Type B pancreatic cell (in vitro differentiated cells): ENCODE data around the gene IGDCC3. TPM values are rescaled to one million over a fixed set of nuclear protein-coding genes. Genes with fewer than 3 reads are reported as not detected.

Experiments
- DNase-seq: peaks from one replicate; pipeline ENCODE4 v3.0.0; 2021; ENCODE audit warnings: mixed read lengths; ENCODE audit not compliant: unreplicated experiment; ENCODE audit errors: extremely low spot score
- H3K27ac Mint-ChIP-seq: 2 replicates; pipeline ENCODE4 v1.8.0; 2021; ENCODE audit warnings: mild to moderate bottlenecking, mixed read lengths
- H3K27me3 Mint-ChIP-seq: 2 replicates; pipeline ENCODE4 v1.8.0; 2021; ENCODE audit warnings: mixed read lengths
- H3K36me3 Mint-ChIP-seq: 2 replicates; pipeline ENCODE4 v1.8.0; 2021; ENCODE audit warnings: mixed read lengths
- H3K4me1 Mint-ChIP-seq: one replicate; pipeline ENCODE4 v1.8.0; 2021; ENCODE audit warnings: mixed read lengths; ENCODE audit not compliant: unreplicated experiment
- H3K4me3 Mint-ChIP-seq: 2 replicates; pipeline ENCODE4 v1.8.0; 2021; ENCODE audit warnings: mild to moderate bottlenecking, mixed read lengths
- H3K9me3 Mint-ChIP-seq: 2 replicates; pipeline ENCODE4 v1.8.0; 2021; ENCODE audit warnings: mixed read lengths
- total RNA-seq: library from RNA; stranded (reverse); gene quantifications from 2 replicates; pipeline ENCODE4 v1.2.1, GENCODE V29; 2021; ENCODE audit warnings: low replicate concordance
- TF ChIP-seq, protein P1 (sequence below): fragments of 200-600 bp; sonication (generic); conservative IDR thresholded peaks from 2 replicates; pipeline ENCODE4 v1.5.0; 2021; ENCODE audit warnings: antibody characterized with exemption, mild to moderate bottlenecking

IGDCC3 gene
- total RNA-seq, 1 donor from 2014 or later: 169 TPM

DNA sequence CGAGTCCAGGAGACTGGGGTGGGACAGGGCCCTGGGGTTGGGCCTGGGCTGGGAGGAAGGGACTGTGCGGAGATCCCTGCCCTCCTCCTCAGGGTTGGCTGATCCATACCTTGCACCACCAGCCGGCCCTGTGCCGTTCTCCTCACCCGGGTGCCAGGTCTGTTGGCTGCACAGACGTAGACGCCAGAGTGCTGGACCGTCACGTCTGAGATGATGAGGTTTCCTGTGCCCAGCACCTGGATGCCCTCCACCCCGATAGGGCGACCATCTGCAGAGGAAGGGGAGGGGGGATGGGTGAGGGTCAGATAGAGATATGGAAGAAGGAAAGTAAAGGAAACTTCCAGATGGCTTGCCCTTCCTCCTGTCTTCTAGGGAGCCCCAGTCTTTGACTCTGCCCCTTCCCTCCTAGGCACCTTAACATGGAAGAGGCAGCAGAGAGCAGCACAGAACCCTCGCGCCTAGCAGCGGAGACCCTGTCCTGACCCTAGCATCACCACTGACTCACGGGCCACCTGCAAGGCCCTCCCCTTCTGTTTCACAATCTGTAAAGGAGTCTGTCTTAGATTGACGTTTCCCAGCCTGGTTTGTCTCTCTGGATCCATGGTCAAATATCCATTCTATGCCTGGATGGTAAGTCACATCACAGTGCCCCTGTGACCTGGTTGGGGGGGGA, 44.5 kb downstream of the IGDCC3 start:
- no peak for DNase-seq
- no peaks in the 10 kb centered on the region for H3K9me3 Mint-ChIP-seq
- no peaks in the 10 kb centered on the region for H3K36me3 Mint-ChIP-seq
- peaks cover 16% of the 10 kb centered on the region for H3K4me1 Mint-ChIP-seq
- H3K27ac Mint-ChIP-seq: peak overlapping the region; percentile 9
- TF ChIP-seq, protein P1, sequence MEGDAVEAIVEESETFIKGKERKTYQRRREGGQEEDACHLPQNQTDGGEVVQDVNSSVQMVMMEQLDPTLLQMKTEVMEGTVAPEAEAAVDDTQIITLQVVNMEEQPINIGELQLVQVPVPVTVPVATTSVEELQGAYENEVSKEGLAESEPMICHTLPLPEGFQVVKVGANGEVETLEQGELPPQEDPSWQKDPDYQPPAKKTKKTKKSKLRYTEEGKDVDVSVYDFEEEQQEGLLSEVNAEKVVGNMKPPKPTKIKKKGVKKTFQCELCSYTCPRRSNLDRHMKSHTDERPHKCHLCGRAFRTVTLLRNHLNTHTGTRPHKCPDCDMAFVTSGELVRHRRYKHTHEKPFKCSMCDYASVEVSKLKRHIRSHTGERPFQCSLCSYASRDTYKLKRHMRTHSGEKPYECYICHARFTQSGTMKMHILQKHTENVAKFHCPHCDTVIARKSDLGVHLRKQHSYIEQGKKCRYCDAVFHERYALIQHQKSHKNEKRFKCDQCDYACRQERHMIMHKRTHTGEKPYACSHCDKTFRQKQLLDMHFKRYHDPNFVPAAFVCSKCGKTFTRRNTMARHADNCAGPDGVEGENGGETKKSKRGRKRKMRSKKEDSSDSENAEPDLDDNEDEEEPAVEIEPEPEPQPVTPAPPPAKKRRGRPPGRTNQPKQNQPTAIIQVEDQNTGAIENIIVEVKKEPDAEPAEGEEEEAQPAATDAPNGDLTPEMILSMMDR: no peak
- H3K27me3 Mint-ChIP-seq: no peaks in the 10 kb centered on the region
- no peak overlapping the region for H3K4me3 Mint-ChIP-seq

DNA sequence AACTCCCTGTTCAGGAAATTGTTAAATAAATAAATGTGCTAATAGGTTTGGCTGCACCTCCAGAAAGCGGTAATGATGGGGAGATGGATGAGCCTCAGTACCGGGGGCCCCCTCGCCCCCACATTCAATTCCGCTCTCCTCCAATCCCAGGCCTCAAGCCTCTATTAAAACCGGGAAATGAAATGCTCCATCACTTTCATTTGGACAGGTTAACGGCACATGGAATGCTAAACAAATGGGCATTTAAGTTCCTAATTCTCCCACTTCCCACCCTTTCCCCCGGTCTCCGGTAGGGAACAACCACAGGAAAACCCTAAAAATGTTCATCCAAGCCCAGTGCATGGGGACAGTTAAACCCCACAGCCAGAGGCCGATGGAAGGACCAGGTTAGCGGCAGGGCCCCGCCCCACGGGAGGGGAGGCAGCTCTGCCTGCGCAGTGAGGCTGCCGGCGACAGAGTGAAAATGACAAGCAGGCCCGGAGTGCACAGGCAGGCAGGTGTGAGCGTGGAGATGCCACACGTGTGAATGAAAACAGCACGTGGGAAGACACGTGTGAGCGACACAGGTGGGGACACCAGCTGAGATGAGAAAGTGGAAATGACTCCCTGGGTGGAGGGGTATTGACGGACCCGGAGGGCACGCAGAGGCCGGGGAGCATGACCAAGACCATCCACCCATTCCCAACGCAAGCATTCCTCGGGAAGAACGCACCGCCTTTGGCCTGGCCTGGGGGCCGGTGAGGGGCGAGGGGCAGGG, 45.2 kb downstream of the IGDCC3 start:
- Mint-ChIP-seq H3K27me3 (no peaks in the 10 kb centered on the region), H3K27ac (no peak overlapping the region), H3K4me1 (peaks cover 20% of the 10 kb centered on the region), H3K4me3 (no peak overlapping the region), H3K9me3 (no peaks in the 10 kb centered on the region), H3K36me3 (peaks cover 4% of the 10 kb centered on the region)
- no peak for DNase-seq
- TF ChIP-seq, protein P1: no peak

DNA sequence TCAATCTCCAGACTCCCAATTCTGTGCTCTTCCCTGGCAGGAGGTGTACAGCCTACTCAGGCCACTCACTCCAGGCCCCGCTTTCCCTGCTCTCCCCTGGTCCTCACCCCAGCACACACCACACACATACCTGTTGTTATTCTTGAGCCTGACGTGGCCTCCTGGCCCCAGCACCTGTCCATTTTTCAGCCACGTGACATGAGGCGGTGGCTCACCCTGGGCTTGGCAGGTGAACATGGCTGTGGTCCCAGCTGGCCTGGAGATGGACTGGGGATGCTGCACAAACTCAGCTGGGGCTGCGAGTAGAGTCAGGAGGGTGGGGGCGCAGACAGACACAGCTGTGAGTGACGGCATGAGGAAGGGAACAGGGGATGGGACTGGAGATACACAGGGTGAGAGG, 46.0 kb downstream of the IGDCC3 start:
- H3K9me3 Mint-ChIP-seq: no peaks in the 10 kb centered on the region
- TF ChIP-seq, protein P1: no peak
- peaks cover 4% of the 10 kb centered on the region for H3K36me3 Mint-ChIP-seq
- no peak for DNase-seq
- peaks cover 21% of the 10 kb centered on the region for H3K4me1 Mint-ChIP-seq
- H3K4me3 Mint-ChIP-seq: no peak overlapping the region
- H3K27ac Mint-ChIP-seq: no peak overlapping the region
- H3K27me3 Mint-ChIP-seq: no peaks in the 10 kb centered on the region

DNA sequence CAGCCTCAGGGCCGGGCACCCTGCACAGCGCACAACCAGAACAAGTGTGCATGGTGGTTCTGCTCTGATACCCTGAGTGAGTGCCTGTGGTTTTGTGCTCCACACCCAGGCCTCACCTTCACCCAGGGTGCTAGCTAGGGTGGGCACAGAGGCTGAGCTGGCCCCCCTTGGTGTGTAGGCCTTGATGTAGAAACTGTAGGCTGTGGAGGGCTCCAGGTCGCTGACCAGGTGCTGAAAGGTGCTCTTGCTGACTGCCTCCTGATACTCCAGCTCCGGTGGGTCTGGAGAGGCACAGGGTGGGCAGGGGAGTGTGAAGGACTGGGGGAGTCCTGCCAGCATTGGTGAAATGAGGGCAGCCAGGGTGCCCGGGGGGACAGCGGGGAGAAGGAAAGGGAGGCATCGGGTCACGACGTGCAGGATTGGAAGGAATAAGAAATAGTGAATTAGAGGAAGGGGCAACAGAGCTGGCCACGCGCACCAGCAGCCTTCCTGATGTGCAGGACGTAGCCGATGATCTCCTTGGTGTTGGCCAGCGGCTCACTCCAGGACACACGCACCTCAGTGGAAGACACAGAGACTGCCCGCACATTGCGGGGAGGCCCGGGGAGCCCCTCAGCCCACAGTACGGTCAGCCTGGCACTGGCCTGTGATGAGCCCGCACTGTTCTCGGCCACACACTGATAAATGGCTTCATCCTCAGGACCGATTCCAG, 46.7 kb downstream of the IGDCC3 start:
- Mint-ChIP-seq H3K27me3 (no peaks in the 10 kb centered on the region), H3K4me1 (peaks cover 19% of the 10 kb centered on the region), H3K9me3 (no peaks in the 10 kb centered on the region), H3K4me3 (no peak overlapping the region), H3K36me3 (peaks cover 4% of the 10 kb centered on the region), H3K27ac (no peak overlapping the region)
- TF ChIP-seq, protein P1: no peak
- DNase-seq: no peak

DNA sequence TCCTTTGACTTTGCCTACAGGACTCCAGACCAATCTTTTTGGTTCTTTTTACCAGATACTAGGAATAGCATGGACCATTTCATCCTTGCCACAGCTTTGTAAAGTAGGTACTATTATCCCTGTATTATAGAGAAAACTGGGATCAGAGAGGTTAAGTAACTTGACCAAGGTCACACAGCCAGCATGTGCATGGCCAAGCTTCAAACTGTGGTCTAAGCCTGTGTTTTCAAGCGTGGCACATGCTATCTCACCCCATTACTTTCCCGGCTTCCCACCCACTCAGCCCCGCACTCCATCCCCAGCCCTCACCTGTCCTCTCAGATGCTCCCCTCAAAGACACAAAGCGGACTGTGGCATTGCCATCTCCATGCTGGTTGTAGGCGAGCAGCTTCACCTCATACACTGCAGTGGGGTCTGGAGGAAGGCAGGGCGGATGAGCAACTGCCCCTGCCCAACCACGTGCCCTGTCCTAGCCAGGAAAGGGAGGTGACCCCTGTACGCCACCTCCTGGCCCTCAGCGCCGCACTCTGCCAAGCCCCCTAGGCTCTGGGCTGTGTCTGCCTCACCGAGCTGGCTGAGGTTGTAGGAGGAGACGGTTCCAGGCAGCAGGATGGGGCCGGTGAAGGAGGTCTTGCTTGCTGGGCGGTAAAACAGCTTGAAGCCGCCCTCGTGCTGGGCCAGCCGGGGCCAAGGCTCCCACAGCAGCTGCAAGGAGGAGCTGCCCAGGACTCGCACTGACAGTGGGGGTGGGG, 47.6 kb downstream of the IGDCC3 start:
- TF ChIP-seq, protein P1: no peak
- peaks cover 4% of the 10 kb centered on the region for H3K36me3 Mint-ChIP-seq
- no peak overlapping the region for H3K27ac Mint-ChIP-seq

More for the DNA sequence above, 47.6 kb downstream of the IGDCC3 start:
- Mint-ChIP-seq H3K9me3 (no peaks in the 10 kb centered on the region), H3K4me3 (no peak overlapping the region), H3K27me3 (no peaks in the 10 kb centered on the region), H3K4me1 (peaks cover 16% of the 10 kb centered on the region)
- no peak for DNase-seq
